Measurements from ENCODE around the gene E2F1.
"Not testable (repeated sequence)": the region's sequence is repeated elsewhere in the genome, so short reads cannot be mapped to it uniquely, and the experiment has no call there.

The E2F1 gene

GRCh38 chr20:33710681-33711445, 24.7 kb upstream of the E2F1 start:
- DNase-seq (ENCODE audit: low spot score) = no peak

- no peak for DNase-seq (ENCODE audit: low spot score)
Measured at GRCh38 chr20:33709905-33710541, 23.8 kb upstream of the E2F1 start.

- DNase-seq (ENCODE audit: low spot score) = no peak
Measured at GRCh38 chr20:33709398-33709797, 23.2 kb upstream of the E2F1 start.

- DNase-seq (ENCODE audit: low spot score) = no peak
Measured at GRCh38 chr20:33707668-33708067, 21.5 kb upstream of the E2F1 start.

- no peak for DNase-seq (ENCODE audit: low spot score)
Measured at GRCh38 chr20:33704197-33704924, 18.2 kb upstream of the E2F1 start.

GRCh38 chr20:33703498-33704137, 17.4 kb upstream of the E2F1 start:
- no peak for DNase-seq (ENCODE audit: low spot score)

- DNase-seq (ENCODE audit: low spot score) = no peak
Measured at GRCh38 chr20:33702861-33703260, 16.7 kb upstream of the E2F1 start.

GRCh38 chr20:33701629-33702450, 15.7 kb upstream of the E2F1 start:
- no peak for DNase-seq (ENCODE audit: low spot score)

- not testable (repeated sequence) for DNase-seq (ENCODE audit: low spot score)
Measured at GRCh38 chr20:33700696-33701441, 14.7 kb upstream of the E2F1 start.

GRCh38 chr20:33698966-33699365, 12.8 kb upstream of the E2F1 start:
- not testable (repeated sequence) for DNase-seq (ENCODE audit: low spot score)

GRCh38 chr20:33697129-33697528, 10.9 kb upstream of the E2F1 start:
- peak; percentile 67 for DNase-seq (ENCODE audit: low spot score)

GRCh38 chr20:33696448-33696847, 10.3 kb upstream of the E2F1 start:
- no peak for DNase-seq (ENCODE audit: low spot score)

- no peak for DNase-seq (ENCODE audit: low spot score)
Measured at GRCh38 chr20:33694639-33695012, 8.4 kb upstream of the E2F1 start.

- peak; percentile 90 for DNase-seq (ENCODE audit: low spot score)
Measured at GRCh38 chr20:33693741-33694638, 7.8 kb upstream of the E2F1 start.

- no peak for DNase-seq (ENCODE audit: low spot score)
Measured at GRCh38 chr20:33693289-33693688, 7.1 kb upstream of the E2F1 start.

GRCh38 chr20:33689973-33690372, 3.8 kb upstream of the E2F1 start:
- peak; percentile 87 for DNase-seq (ENCODE audit: low spot score)

- DNase-seq (ENCODE audit: low spot score) = no peak
Measured at GRCh38 chr20:33689493-33689892, 3.3 kb upstream of the E2F1 start.

GRCh38 chr20:33688938-33689424, 2.8 kb upstream of the E2F1 start:
- DNase-seq (ENCODE audit: low spot score) = no peak

All from globus pallidus (tissue), 1 donor.